Left kidney (tissue), 2 donors: ENCODE data around the gene RFFL. TPM values are rescaled to one million over a fixed set of nuclear protein-coding genes. Genes with fewer than 3 reads are reported as not detected.
"Not testable (repeated sequence)": the region's sequence is repeated elsewhere in the genome, so short reads cannot be mapped to it uniquely, and the experiment has no call there.

Source experiments
- DNase-seq: peaks from one replicate; pipeline ENCODE4 v3.0.0-alpha.2; 2013
- polyA plus RNA-seq: library from polyadenylated mRNA; unstranded; fragments of 120-200 nt; gene quantifications from one replicate; pipeline ENCODE4 v1.2.1, GENCODE V29; 2013; ENCODE audit not compliant: insufficient read length

RFFL gene
- polyA plus RNA-seq, 1 donor, result 25.9 TPM

- DNase-seq, result no peak
Measured at GRCh38 chr17:35050170-35050569, 13.3 kb downstream of the RFFL start.

GRCh38 chr17:35048685-35049379, 14.7 kb downstream of the RFFL start:
- DNase-seq, result no peak

GRCh38 chr17:35046740-35047283, 16.7 kb downstream of the RFFL start:
- no peak for DNase-seq

- no peak for DNase-seq
Measured at GRCh38 chr17:35046245-35046644, 17.3 kb downstream of the RFFL start.

GRCh38 chr17:35045458-35045979, 18.0 kb downstream of the RFFL start:
- DNase-seq, result not testable (repeated sequence)

GRCh38 chr17:35044181-35044580, 19.3 kb downstream of the RFFL start:
- no peak for DNase-seq

- no peak for DNase-seq
Measured at GRCh38 chr17:35041390-35041789, 22.1 kb downstream of the RFFL start.

- no peak for DNase-seq
Measured at GRCh38 chr17:35038453-35038852, 25.1 kb downstream of the RFFL start.

- DNase-seq, result no peak
Measured at GRCh38 chr17:35030780-35031179, 32.7 kb downstream of the RFFL start.

- DNase-seq, result no peak
Measured at GRCh38 chr17:35028531-35029262, 34.8 kb downstream of the RFFL start.

GRCh38 chr17:35028097-35028496, 35.4 kb downstream of the RFFL start:
- not testable (repeated sequence) for DNase-seq

- no peak for DNase-seq
Measured at GRCh38 chr17:35025541-35025940, 38.0 kb downstream of the RFFL start.

- no peak for DNase-seq
Measured at GRCh38 chr17:35023538-35023937, 40.0 kb downstream of the RFFL start.

GRCh38 chr17:35022536-35023063, 40.9 kb downstream of the RFFL start:
- DNase-seq, result no peak

GRCh38 chr17:35021520-35022380, 41.8 kb downstream of the RFFL start:
- DNase-seq, result no peak

GRCh38 chr17:35019386-35020179, 43.9 kb downstream of the RFFL start:
- DNase-seq, result no peak

GRCh38 chr17:35018814-35019213, 44.7 kb downstream of the RFFL start:
- DNase-seq, result no peak

GRCh38 chr17:35017021-35017420, 46.5 kb downstream of the RFFL start:
- no peak for DNase-seq

GRCh38 chr17:35016369-35016768, 47.1 kb downstream of the RFFL start:
- DNase-seq, result no peak

- no peak for DNase-seq
Measured at GRCh38 chr17:35011671-35012216, 51.8 kb downstream of the RFFL start.

- DNase-seq, result no peak
Measured at GRCh38 chr17:35010093-35010492, 53.4 kb downstream of the RFFL start.
